BJ (cell line): Measurements from ENCODE around the gene PLAAT4. TPM values are rescaled to one million over a fixed set of nuclear protein-coding genes. Genes with fewer than 3 reads are reported as not detected.

Source experiments
- CTCF ChIA-PET: fragments of 350-600 bp; formaldehyde crosslinking; extraction: SDS; loops from one replicate; lab custom pipeline; 2021; ENCODE audit warnings: antibody characterized with exemption, inconsistent platforms; lab: Yijun Ruan, JAX
- POLR2A ChIA-PET: fragments of 300-600 bp; sonication (Branson Sonifier 250); formaldehyde crosslinking; extraction: SDS; loops from one replicate; lab custom pipeline; 2021; ENCODE audit warnings: antibody characterized with exemption; lab: Charles Lee
- DNase-seq: peaks from one replicate; pipeline ENCODE4 v3.0.0-alpha.2; 2011; ENCODE audit warnings: low read depth
- H3K27me3 ChIP-seq: 2 replicates; pipeline ENCODE4 v1.6.0; 2011; ENCODE audit warnings: low read length; ENCODE audit not compliant: control insufficient read depth, insufficient read depth
- H3K36me3 ChIP-seq: 2 replicates; pipeline ENCODE4 v1.5.1; 2011; ENCODE audit warnings: low read length; ENCODE audit not compliant: control insufficient read depth, insufficient read depth
- H3K4me3 ChIP-seq: 2 replicates; pipeline ENCODE4 v1.5.1; 2011; ENCODE audit warnings: low read depth, mild to moderate bottlenecking, control low read depth, low read length
- CTCF ChIP-seq: IDR thresholded peaks from 2 replicates; pipeline ENCODE4 v1.5.1; 2011; ENCODE audit warnings: low read depth, mild to moderate bottlenecking, control low read depth, inconsistent platforms, low read length, moderate library complexity; ENCODE audit not compliant: insufficient read depth
- polyA plus RNA-seq: library from polyadenylated mRNA; depleted of rRNA; stranded (reverse); fragments of >200 nt; gene quantifications from 2 replicates; pipeline ENCODE4 v1.2.3, GENCODE V29; 2011

Gene PLAAT4
- polyA plus RNA-seq, 1 experiment = 7.1 TPM

GRCh38 chr11:63567044-63567840 is 30.6 kb downstream of the PLAAT4 start:
- CTCF ChIA-PET = no interaction called here
- POLR2A ChIA-PET = no interaction called here
- Histone ChIP-seq H3K27me3 (no peaks in the 10 kb centered on the region), H3K36me3 (no peaks in the 10 kb centered on the region), H3K4me3 (no peak overlapping the region)
- no peak for TF ChIP-seq CTCF
- DNase-seq = peak; percentile 61

- no peak for TF ChIP-seq CTCF
- CTCF ChIA-PET = no interaction called here
- H3K27me3 ChIP-seq = no peaks in the 10 kb centered on the region
- DNase-seq = no peak
- H3K4me3 ChIP-seq = no peak overlapping the region
- POLR2A ChIA-PET = no interaction called here
- H3K36me3 ChIP-seq = no peaks in the 10 kb centered on the region
Observed at GRCh38 chr11:63569570-63569969, 33.0 kb downstream of the PLAAT4 start.

GRCh38 chr11:63572026-63572688 is 35.5 kb downstream of the PLAAT4 start:
- no peaks in the 10 kb centered on the region; the same call in 1 of the 2 replicates for H3K27me3 ChIP-seq
- H3K4me3 ChIP-seq = no peak overlapping the region
- no peaks in the 10 kb centered on the region for H3K36me3 ChIP-seq
- DNase-seq = no peak
- POLR2A ChIA-PET = no interaction called here
- CTCF ChIA-PET = interaction anchor here (0.6 kb wide), 1 partner anchor 83 kb away, joined by 3 read pairs; no protein-coding TSS in a partner anchor
- TF ChIP-seq CTCF = no peak

GRCh38 chr11:63573881-63574855 is 37.6 kb downstream of the PLAAT4 start:
- TF ChIP-seq CTCF = peak; percentile 30; the same call in 1 of the 2 replicates
- Histone ChIP-seq H3K4me3 (peak overlapping the region; percentile 2; the same call in 1 of the 2 replicates), H3K27me3 (no peaks in the 10 kb centered on the region; the same call in 1 of the 2 replicates), H3K36me3 (no peaks in the 10 kb centered on the region)
- DNase-seq = no peak
- CTCF ChIA-PET = interaction anchor here (1.0 kb wide), 1 partner anchor 19 kb away, joined by 3 read pairs; no protein-coding TSS in a partner anchor
- POLR2A ChIA-PET = interaction anchor here (1.1 kb wide), 1 partner anchor 1925 kb away, joined by 3 read pairs; no protein-coding TSS in a partner anchor
